GM19452 (cell line): ENCODE results near the gene NGF.
"Not testable (repeated sequence)": the region's sequence is repeated elsewhere in the genome, so short reads cannot be mapped to it uniquely, and the experiment has no call there.

Experiments
- ATAC-seq: cut with Tn5 transposase; IDR thresholded peaks from one replicate; pipeline ENCODE4 v1.9.1; 2021; ENCODE audit not compliant: unreplicated experiment

NGF gene

GRCh38 chr1:115310581-115311473 is 27.2 kb downstream of the NGF start:
- ATAC-seq = no peak

DNA sequence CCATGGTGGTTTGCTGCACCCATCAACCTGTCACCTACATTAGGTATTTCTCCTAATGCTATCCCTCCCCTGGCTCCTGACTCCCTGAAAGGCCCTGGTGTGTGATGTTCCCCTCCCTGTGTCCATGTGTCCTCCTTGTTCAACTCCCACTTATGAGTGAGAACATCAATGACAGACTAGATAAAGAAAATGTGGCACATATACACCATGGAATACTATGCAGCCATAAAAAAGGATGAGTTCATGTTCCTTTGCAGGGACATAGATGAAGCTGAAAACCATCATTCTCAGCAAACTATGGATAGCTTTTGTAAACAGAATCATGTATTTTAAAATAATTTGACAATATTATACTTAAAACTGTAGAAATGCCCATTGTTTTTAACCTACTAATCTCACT is 28.5 kb downstream of the NGF start:
- not testable (repeated sequence) for ATAC-seq

DNA sequence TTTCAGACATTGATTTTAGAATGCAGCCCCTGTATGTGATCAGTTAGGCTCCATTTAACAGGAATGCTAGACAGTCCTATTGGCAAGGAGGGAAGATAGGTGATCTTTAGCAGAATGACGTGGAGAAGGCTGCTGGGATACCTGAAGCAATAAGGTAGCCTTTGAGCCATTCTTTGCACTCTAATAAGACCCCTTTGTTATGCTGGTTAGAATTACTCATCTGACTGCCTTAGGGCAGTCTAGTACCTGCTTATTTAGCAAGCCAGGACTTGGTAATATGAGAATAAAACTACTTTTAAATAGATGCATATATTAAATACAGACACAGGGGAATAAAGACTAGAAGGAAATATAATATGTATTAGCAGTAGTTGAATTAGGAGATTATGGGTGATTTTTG is 29.1 kb downstream of the NGF start:
- no peak for ATAC-seq

DNA sequence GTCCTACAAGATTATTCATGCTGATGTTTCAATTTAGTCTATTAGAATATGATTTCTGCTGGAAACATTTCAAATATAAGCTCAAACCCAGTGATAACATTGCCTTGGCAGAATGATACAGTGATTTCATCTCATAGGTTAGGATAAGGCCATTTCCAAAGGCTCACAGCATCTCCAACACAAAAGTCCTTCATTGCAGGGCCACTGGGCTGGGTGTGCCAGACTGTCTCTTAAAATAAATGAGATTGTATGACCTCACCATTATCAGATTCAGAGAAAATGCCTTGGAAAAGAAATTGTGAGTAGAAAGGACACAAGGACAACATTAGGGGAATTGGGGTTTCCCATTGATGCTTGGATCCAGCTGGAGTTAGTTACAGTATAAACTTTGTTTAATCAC is 30.4 kb downstream of the NGF start:
- ATAC-seq = no peak

GRCh38 chr1:115306146-115306545 is 31.9 kb downstream of the NGF start:
- no peak for ATAC-seq

GRCh38 chr1:115303364-115303763 is 34.7 kb downstream of the NGF start:
- ATAC-seq = no peak

DNA sequence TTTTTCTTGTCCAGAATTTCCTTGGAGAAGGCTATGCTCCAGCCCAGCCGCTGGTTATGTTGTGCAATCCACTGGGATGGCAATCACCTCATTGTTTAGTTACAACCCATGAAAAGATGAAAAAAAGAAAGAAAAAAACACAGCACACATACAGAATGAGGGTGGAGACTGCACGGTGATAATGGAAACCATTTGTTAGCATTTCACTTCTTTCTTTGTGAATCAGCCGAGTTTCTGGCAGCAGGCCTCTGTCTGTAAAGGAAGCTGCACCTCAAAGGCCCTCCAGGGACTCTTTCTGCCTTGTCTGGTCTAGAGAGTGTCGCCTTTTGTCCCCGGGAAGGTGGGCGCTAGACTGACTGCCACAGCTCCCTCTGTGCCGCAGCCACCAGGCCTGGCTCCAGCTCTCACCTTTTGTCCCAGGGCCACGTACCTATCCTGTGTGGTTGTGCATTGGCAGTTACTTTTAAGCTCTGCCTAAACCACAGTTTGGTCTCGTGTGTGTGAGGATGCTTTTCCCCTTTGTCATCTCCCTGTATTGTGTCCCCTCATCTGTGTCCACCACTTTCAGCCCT is 35.6 kb downstream of the NGF start:
- no peak for ATAC-seq

GRCh38 chr1:115301438-115302020 is 36.5 kb downstream of the NGF start:
- ATAC-seq = no peak

GRCh38 chr1:115300087-115300876 is 37.8 kb downstream of the NGF start:
- ATAC-seq = no peak

- ATAC-seq = no peak
These were observed 38.8 kb downstream of the NGF start for GRCh38 chr1:115299266-115299665.

DNA sequence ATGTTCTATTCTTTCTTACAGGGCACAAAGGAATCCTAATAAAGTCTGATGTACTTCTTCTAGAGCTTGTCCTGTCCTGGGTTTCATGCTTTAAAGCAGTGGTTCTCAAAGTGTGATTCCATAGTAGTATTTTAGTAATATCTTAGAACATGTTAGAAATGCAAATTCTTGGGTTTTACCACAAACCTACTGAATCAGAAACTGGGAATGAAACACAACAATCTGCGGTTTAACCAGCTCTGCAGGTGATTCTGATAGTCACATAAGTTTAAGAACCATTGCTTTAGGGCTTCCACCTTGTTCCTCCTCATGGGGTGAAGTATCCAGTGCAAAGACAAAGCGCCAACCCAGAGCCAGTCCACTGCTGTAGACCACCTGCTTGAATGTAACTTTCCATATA is 41.1 kb downstream of the NGF start:
- peak; percentile 91 for ATAC-seq

DNA sequence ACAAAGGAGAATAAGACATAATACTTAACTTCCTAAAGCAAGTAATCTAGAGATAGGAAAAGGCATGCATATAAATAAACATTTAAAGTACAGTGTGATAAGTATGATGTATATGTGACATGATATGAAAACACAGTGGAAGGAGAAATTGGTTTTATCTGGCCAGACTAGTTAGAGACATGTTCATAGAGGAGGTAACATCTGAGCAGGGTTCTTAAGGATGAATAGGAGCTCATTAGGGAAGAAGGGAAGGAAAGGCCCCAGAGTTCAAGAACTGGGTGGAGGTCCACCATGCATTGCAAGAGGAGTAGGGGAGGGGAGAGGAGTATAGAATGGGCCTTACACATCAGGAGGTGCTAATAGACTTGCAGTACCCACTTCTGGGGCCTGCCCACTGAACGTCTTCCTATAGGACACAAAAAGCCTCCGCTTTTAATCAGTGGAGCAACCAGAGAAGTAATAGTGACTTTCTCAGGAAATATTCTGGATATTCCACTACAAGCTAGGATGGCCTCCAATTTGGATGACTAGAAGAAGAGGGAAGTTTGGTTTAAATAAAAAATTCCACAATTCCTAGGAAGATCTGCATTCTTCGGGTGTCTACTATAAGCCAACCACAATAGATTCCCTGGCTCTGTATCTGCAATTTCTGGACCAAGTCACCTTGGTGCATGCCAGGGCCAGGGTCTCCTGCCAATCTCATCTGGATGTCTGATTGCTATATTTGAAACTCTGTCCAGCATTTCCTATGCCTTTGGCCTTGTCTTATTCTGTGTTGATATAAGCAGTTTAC is 41.9 kb downstream of the NGF start:
- ATAC-seq = no peak

DNA sequence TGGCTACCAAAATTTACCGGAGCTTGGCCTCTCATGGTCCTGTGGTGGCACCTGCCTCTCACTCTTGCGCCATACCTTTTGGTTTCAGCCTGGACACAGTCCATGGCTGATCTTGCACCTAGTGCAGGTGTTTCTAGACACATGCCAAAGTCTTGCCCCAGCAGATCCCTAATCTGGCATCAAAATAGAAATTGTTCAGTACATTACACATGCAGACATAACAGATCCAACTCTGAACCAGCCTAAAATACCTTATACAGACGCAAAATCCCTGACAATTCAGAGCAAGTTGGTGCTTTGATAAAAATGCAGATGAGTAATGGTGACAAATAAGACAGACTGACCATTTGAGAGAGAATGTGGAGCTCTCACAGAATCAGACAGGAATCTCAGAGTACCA is 44.1 kb downstream of the NGF start:
- no peak for ATAC-seq

- ATAC-seq = no peak
These were observed 45.0 kb downstream of the NGF start for GRCh38 chr1:115293006-115293405.

DNA sequence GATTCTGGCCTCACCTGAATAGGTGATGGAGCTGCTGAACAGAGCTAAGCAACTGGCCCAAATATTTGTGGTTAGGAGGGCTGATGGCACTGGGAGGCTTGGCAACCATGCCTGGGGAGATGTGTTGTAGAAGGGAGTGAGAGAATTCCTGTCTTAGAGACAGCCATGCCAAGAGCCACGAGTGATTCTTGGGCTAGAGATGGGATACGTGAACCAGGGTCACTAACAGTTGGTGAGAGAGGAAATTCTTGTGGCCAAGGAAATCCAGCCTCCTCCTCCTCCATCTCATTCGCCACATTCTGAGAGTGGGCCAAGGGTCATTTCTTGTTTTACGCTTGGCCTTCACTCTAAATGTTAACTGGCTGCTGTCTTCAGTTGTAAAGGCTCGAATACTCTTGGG is 46.3 kb downstream of the NGF start:
- ATAC-seq = no peak

GRCh38 chr1:115289940-115290339 is 48.1 kb downstream of the NGF start:
- ATAC-seq = no peak

DNA sequence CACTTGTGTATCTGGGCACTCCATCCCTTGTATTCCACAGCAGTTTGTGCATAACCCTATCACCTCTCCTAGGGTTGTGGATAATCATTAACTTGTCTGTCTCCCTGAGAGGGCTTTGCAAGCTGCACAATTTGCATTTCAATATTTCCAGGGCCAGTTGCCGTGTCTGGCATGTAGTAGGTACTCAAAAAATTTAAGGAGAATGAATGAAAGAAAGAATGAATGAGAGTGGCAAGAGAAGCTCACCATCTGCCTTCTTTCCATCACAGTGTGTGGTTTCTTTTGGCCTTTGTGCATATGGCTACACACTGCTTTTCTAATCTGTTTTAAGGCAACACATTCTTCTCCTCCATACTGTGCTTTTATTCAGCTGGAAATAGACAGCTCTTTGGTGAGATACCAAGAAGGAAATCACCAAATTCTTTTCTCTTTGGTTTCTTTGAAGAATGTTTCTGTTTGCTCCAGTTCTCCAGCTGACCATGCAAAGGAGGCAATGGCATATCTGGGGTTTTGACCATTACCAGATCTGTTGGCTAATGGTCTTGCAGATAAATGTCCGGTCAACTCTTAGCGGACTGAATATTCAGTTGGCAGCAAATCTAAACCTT is 49.4 kb downstream of the NGF start:
- ATAC-seq = no peak

DNA sequence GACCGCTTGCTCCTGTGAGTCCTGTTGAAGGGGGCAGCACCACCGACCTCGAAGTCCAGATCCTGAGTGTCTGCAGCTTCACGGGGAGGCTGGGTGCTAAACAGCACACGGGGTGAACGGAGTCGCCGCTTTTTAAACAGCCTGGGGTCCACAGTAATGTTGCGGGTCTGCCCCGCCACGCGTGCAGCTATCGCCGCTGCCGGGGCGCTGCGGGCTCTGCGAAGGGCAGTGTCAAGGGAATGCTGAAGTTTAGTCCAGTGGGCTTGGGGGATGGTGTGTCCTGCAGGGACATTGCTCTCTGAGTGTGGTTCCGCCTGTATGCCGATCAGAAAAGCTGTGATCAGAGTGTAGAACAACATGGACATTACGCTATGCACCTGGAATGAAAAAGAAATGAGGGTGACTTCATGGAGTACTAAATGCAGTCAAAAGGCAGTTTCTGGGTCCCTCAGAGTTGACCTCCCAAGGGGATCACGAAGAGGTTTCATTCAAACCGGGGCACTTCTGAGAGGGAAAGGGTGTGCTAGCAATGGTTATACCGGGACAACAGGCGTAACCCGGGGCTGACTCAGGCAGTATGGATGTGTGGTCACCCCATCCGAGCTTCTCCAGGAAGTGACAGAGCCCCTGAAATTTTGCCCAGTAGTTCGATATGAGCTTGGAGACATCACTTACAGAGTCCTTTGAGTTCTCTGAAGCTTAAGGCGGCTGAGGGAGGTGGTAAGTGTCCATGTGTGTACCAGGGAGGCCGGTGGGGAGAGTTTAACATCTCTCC is 51.4 kb downstream of the NGF start:
- ATAC-seq = no peak

DNA sequence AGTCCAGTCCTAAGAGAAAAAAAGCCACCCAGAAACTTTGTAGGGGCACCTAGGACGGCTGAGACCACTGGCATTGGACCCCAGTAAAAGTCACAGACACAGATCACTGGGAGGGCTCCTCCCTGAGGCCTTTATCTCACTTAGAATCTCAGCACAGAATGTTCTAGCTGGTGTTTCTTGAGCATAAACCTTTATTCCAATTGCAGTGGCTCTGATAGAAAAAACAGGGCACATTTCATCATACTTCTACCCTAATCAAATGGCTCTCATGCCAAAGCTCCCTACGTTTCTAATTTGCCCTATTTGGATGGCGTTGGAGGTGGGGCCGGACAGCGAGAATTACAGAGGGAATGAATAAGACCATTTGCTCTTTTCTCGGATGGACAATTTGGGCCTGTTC is 53.8 kb downstream of the NGF start:
- no peak for ATAC-seq
